HG03095 (cell line): ENCODE results near the gene FAAP24.
"Not testable (repeated sequence)": the region's sequence is repeated elsewhere in the genome, so short reads cannot be mapped to it uniquely, and the experiment has no call there.

Experiments used
- ATAC-seq: cut with Tn5 transposase; IDR thresholded peaks from one replicate; pipeline ENCODE4 v1.9.1; 2021; ENCODE audit warnings: moderate library complexity; ENCODE audit not compliant: unreplicated experiment

Gene FAAP24

GRCh38 chr19:32971715-32972540 is at the start of gene FAAP24, which contains the start of gene CEP89:
Gene FAAP24, plus strand, starts transcription at chr19:32972242. Its CDS starts 955 bp downstream, at chr19:32973197.
Gene CEP89, minus strand, starts transcription at chr19:32971958. Its CDS starts 84 bp downstream, at chr19:32971874.
- ATAC-seq = peak; percentile 98

DNA sequence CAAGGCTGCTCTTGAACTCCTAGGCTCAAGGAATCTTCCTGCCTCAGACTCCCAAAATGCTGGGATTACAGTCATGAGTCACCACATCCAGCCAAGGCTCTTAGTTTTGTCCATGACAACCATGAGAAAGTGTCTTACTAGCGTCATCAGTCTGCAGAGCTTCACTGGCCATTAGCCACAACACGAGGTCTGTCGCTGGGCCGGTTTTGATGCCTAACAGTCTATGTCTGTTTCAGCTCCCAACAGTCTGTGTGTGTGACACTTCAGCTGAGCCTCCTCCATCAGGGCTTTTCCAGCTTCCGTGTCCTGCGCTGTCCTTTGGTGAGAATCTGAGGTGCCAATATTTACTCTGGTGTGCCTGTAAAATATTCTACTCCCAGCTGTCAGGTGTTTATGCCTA is 47.8 kb upstream of the FAAP24 start:
- no peak for ATAC-seq

DNA sequence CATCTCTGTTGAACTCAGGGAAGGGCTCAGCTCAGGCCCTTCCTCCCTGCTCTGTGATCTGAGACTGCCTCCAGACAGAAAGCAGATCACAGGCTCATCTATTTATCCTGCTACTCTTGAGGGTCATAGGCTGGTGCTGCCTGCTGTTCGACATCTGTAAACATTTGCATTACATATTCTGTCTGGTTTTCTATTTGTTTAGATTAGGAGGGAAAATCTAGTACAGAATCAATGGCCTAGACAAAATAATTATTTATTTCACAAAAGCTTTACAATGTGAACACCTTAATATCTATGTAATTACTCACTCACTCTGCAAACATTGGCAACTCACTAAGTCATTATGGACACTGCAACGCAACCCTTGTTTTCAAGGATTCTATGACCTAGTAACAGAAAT is 43.2 kb upstream of the FAAP24 start:
- no peak for ATAC-seq

- no peak for ATAC-seq
Observed at GRCh38 chr19:32930567-32930966, 41.5 kb upstream of the FAAP24 start.

DNA sequence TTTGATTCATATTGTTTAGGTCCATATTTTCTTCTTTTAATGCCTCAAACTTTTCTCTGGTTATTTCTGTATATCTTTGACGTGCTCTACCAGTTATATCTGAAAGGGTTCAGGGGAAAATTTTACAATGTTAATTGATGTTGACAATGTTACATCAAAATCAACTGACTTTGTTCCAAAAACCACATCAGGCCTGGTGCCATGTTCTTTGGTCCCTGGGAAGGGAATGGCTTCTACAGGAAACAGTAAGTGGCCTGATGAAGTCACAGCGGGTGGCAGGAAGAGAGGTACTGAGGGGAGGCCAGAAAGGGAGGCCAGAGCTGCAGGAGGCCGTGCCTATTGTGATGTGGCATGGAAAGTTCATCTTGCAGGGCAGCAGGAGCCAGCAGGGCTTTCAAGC is 38.5 kb upstream of the FAAP24 start:
- no peak for ATAC-seq

DNA sequence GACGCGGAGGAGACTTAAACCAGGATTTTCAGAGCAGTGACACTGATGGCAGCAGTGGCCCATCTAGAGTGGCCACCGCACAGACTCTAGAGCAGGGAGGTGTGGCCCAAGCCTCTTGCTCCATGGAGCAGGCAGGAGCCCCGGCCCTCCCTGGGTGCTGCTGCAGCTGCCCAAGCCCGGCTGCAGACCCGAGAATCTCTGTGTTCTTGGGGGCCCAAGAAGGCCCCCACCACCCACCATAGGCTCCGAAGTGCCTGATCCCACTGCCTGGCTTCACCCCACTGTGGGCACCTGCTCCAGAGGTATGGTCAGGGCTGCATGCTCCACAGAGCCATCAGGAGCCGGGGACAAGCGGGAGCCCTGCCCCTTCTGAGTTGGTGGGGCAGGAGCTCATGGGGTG is 36.4 kb upstream of the FAAP24 start:
- no peak for ATAC-seq

- no peak for ATAC-seq
Observed at GRCh38 chr19:32936065-32936464, 36.0 kb upstream of the FAAP24 start.

DNA sequence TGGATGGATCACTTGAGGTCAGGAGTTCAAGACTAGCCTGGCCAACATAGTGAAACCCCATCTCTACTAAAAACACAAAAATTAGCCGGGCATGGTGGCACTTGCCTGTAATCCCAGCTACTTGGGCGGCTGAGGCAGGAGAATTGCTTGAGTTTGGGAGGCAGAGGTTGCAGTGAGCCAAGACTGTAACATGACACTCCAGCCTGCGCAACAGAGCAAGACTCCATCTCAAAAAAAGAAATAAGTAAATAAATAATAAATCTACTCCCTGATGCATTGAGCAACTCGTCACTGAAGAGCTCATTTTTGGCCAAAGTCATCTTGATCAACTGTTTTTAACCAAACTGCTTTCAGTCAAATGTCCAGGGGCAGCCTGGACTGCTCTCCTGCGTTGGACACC is 30.8 kb upstream of the FAAP24 start:
- ATAC-seq = not testable (repeated sequence)

DNA sequence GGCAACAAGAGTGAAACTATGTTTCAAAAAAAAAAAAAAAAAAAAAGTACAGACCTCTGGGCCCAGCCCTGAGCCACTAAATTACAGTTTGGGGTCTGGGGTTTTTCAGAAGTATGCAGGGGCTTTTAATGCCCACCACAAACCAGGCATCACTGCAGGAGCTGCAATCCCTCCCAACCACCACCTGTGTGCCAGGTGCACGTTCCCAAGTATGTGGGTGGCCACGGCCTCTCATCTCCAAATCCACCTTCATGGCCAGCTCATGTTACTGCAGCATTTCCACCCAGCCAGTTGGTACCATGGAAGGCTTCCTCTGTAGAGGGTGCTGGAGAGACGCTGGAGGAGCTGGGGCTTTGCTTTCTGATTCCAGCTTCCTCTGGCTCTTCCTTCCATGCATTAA is 26.8 kb upstream of the FAAP24 start:
- no peak for ATAC-seq

DNA sequence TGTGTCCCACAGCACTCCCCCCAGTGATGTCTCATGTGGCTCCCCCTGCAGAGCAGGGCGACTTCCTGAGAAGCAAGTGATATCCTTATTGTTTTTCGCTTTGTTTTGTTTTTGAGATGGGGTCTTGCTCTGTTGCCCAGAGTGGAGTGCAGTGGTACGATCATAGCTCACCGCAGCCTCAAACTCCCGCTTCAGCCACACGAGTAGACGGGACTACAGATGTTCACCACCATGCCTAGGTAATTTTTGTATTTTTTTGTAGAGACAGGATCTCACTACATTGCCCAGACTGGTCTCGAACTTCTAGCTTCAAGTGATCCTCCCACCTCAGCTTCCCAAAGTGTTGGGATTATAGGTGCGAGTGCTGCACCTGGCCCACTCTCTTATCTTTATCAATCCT is 5.3 kb upstream of the FAAP24 start:
- no peak for ATAC-seq

GRCh38 chr19:32969549-32969948 is 2.5 kb upstream of the FAAP24 start:
- no peak for ATAC-seq

DNA sequence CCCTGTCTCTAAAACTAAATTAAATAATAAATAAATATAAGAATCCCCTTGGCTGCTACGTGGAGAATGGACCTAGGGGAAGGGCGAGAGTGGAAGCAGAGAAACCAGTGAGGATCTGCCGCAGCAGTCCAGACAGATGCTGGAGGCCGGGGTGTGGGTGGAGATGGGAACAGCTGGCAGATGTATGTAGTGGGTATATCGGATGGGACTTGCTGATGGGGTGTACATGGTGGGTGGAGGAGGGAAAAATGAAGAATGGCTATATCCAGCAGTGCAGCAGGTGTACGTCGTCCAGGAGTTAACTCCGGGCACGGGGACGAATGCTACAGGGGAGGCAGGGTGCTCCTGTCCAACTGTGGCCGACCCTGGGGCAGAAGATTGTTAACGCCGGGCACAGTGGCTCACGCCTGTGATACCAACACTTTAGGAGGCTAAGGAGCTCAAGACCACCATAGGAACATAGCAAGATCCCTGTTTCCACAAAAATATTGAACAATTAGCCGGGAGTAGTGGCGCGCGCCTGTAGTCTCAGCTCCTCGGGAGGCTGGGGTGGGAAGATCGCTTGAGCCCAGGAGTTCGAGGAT is 938 bp upstream of the FAAP24 start:
- ATAC-seq = no peak

GRCh38 chr19:32976223-32976805 is 4.3 kb downstream of the FAAP24 start:
- ATAC-seq = no peak

DNA sequence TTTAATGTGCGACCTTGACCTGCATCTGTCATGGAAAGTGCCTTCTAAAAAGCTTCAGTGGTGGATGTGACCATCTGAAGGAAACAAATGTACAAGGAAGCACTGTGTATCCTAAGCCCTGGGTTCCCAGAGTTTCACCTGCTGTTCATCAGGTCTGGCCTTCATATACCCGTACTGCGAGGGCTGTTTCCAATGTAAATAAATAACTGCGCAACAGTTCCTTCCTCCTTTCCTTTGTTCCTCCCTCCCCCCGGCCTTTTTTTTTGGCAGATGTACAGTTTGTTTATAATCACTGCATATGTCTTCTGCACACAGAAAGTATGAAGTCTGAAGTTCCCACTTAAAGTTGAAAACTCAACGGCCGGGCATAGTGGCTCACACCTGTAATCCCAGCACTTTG is 5.2 kb downstream of the FAAP24 start:
- no peak for ATAC-seq

DNA sequence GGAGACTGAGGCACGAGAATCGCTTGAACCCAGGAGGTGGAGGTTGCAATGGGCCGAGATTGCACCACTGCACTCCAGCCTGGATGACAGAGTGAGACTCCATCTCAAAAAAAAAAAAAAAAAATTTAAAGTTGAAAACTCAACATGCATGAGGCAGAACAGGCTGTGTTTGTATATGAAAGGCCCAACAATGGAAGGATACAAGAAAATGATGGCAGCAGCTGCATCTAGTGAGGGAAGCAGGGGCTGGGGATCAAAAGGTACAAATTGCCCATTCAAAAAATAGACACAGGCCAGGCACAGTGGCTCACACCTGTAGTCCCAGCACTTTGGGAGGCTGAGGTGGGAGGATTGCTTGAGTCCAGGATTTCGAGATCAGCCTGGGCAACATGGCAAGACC is 5.8 kb downstream of the FAAP24 start:
- not testable (repeated sequence) for ATAC-seq

- not testable (repeated sequence) for ATAC-seq
Observed at GRCh38 chr19:32979807-32980206, 7.8 kb downstream of the FAAP24 start.

GRCh38 chr19:32982488-32982887 is 10.4 kb downstream of the FAAP24 start:
- ATAC-seq = not testable (repeated sequence)

GRCh38 chr19:32988254-32988653 is 16.2 kb downstream of the FAAP24 start:
- ATAC-seq = not testable (repeated sequence)

GRCh38 chr19:32988724-32989123 is 16.7 kb downstream of the FAAP24 start:
- no peak for ATAC-seq

GRCh38 chr19:32995966-32996365 is 23.9 kb downstream of the FAAP24 start:
- not testable (repeated sequence) for ATAC-seq

DNA sequence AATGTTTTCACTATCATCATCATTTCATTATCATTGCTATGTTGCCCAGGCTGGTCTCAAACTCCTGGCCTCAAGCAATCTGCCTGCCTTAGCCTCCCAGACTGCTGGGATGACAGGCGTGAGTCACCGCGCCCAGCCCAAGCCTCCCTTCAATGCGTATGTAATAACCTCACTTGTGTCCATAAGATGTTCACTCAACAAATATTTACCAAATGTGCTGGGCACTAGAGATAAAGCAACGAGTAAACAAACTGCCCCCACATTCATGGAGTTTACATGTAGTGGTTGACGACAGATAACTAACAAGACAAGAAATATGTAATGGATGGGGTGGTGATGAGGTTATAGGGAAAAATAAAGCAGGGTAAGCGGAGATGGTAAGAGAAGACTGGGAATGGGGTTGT is 25.0 kb downstream of the FAAP24 start:
- ATAC-seq = not testable (repeated sequence)
